IPS-18a (cell line): ENCODE data around the gene SDK1.

Experiments used
- H3K27ac ChIP-seq: one replicate; pipeline ENCODE4 v1.5.1; 2013; ENCODE audit warnings: low read length
- H3K27me3 ChIP-seq: one replicate; pipeline ENCODE4 v1.6.1; 2013; ENCODE audit warnings: mild to moderate bottlenecking, low read length; ENCODE audit not compliant: control insufficient read depth, insufficient read depth
- H3K36me3 ChIP-seq: one replicate; pipeline ENCODE4 v1.6.1; 2013; ENCODE audit warnings: low read depth, low read length; ENCODE audit not compliant: control insufficient read depth
- H3K4me1 ChIP-seq: one replicate; pipeline ENCODE4 v1.6.1; 2013; ENCODE audit warnings: low read depth, low read length; ENCODE audit not compliant: control insufficient read depth
- H3K4me3 ChIP-seq: one replicate; pipeline ENCODE4 v1.5.1; 2013; ENCODE audit warnings: low read length
- H3K9ac ChIP-seq: one replicate; pipeline ENCODE4 v1.6.1; 2013; ENCODE audit warnings: mild to moderate bottlenecking, low read length, moderate library complexity
- H3K9me3 ChIP-seq: one replicate; pipeline ENCODE4 v1.6.1; 2013; ENCODE audit warnings: low read depth, low read length; ENCODE audit not compliant: control insufficient read depth

SDK1 gene

DNA sequence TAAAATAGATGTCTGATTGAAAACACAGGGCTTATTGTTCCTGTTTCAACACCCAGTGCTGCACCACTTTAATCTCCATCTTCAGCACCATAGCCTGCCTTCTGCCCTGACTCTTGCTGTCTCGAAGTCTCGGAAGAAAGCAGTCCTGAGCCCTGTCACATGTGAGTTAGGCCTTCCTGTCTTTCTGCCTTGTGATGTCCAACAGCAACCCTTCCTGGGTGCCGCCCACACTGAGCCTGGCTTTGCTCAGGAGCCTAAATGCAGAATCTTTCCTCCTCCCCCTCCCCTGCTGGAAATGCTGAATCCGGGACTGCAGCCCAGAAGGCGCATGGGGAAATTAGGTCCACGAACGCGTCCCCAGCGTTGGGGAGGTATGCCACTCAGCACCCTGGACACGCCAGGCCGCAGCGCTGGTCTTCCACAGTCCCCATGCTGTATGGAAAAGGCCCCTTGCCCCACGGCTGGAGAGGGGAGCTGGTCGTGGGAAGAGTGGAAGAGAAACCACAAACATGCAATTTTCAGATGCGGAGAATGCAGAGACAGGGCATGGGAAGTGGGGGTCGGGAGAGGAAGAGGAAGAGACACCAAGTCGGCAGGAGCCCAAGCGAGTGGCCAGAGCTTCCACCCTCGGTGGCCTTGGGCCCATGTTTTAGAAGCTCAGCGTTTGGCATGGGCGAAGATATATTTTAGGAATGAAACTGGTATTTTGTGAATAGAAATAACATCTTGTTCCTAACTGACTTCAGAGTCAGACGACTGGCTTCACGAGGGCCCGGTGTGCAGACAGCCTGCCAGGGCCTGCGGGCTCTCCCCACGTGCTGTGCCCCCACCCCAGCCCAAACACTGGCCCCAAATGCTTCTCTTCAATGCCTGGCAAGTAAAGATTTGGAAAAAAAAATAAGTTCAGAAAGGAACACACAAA, 724.9 kb downstream of the SDK1 start:
- Histone ChIP-seq H3K4me1 (no peaks in the 10 kb centered on the region), H3K27me3 (no peaks in the 10 kb centered on the region), H3K4me3 (no peak overlapping the region), H3K9ac (no peak overlapping the region), H3K27ac (no peak overlapping the region), H3K9me3 (no peaks in the 10 kb centered on the region), H3K36me3 (no peaks in the 10 kb centered on the region)

DNA sequence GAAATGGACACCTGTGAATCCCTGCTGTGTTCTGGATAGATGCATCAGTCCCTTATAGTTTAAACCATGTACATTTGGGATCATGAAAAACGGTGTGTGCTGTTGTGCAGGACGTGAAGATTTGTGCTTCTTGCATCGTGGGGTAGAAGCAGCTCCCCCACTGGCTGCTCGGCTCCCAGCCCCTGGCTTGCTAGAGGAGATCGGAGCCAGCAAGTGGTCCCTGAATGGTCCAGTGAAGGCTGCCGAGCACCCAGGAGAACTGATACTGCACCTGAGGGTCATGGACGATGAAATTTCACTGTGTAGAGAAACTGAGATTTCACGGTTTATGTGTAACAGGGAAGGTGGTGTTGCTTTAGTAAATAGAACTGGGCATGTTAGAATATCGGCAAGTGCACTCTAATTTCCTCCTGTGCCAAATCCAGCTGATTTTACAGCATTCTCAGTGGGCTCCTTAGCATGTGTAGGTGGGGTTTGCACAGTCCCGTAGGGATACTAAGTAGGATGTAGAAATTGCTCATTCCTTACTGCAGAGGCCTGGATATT, 726.0 kb downstream of the SDK1 start:
- Histone ChIP-seq H3K27ac (no peak overlapping the region), H3K4me1 (no peaks in the 10 kb centered on the region), H3K36me3 (no peaks in the 10 kb centered on the region), H3K9ac (no peak overlapping the region), H3K4me3 (no peak overlapping the region), H3K27me3 (no peaks in the 10 kb centered on the region), H3K9me3 (no peaks in the 10 kb centered on the region)

DNA sequence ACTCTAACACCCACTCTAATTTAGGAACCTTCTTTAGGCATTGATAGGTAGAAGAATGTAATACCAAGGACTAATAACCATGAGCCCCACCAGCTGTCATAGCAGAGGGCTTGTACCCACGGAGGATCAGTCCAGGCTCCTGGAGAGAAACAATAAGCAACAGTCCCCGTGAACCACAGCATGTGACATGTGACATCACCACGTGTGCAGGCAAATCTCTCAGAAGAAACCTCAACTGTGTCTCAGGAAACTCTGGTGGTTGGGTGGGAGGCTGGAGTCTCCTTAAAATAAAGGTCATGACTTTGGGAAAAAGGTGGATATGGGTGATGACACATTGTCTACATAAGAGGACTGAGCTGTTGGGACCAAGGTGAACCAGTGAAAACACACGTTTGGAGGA, 727.2 kb downstream of the SDK1 start:
- no peak overlapping the region for H3K9ac ChIP-seq
- H3K27ac ChIP-seq: no peak overlapping the region
- no peak overlapping the region for H3K4me3 ChIP-seq
- H3K27me3 ChIP-seq: no peaks in the 10 kb centered on the region
- H3K9me3 ChIP-seq: no peaks in the 10 kb centered on the region
- H3K36me3 ChIP-seq: no peaks in the 10 kb centered on the region
- peaks cover under 1% of the 10 kb centered on the region for H3K4me1 ChIP-seq

DNA sequence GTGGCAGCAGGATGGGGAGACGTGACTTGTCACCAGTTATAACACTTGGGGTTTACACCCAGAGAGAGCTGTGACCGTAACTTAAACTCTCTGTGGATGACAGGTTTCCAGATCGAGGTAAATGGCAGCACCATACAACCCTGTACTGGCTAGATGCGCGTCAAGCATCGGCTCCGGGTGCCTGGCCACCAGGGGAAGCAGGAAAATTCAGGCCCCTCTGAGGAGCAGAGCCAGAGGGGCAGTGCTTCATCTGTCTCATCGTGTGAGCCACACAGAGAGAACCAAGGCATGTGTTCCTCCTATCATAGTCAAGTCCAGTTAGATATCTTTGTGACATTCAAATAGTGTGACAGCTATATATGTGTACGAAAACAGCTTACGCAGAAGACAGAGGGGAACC, 728.9 kb downstream of the SDK1 start:
- Histone ChIP-seq H3K27ac (no peak overlapping the region), H3K9ac (no peak overlapping the region), H3K27me3 (no peaks in the 10 kb centered on the region), H3K4me1 (peaks cover 6% of the 10 kb centered on the region), H3K9me3 (no peaks in the 10 kb centered on the region), H3K36me3 (no peaks in the 10 kb centered on the region), H3K4me3 (no peak overlapping the region)

DNA sequence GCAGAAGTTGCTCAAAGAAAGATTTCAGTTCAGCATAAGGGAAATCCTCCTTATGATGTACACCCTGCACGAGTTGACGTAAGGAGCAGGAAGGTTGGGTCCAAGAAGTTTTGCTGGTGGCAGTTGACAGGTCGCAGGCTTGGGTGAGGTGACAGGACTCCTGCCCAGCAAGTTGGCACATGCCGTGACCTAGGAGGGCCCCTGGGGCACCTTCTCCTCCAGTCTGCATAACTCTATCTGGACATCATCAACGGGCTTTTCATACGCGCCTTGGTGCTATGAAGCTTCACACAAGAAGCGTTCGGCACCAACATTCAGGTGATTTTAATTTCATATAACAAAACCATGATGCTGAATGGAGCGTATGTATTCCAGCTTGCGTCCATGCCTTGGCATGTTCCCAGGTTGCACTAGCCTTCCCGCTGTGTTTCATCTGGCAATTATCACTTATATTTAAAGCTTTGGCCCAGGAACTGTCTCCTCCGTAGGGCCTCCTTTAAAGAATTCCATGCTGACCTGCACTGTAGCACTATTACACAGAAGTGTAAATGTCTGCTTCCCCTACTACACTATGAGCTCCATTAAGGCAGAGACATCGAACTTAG, 729.4 kb downstream of the SDK1 start:
- H3K27ac ChIP-seq: no peak overlapping the region
- no peaks in the 10 kb centered on the region for H3K36me3 ChIP-seq
- no peak overlapping the region for H3K9ac ChIP-seq
- no peak overlapping the region for H3K4me3 ChIP-seq
- H3K9me3 ChIP-seq: no peaks in the 10 kb centered on the region
- peaks cover 6% of the 10 kb centered on the region for H3K4me1 ChIP-seq
- no peaks in the 10 kb centered on the region for H3K27me3 ChIP-seq

DNA sequence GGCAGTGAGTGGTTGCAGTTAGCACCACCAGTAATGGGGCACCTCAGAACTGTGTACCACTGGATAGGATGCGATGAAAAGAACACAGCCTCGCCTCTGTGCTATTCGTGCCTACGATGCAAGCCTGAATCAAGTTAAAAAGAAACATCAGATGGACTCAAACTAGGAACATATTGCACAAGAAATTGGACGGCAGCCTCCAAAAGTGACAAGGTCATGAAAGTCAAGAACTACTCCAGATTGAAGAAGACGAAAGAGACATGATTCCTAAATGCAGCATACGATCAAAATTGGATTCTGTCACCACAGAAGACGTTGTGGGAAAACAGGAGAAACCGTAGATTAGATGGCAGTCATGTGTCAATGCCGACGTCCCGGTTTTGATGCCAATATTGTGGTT, 732.9 kb downstream of the SDK1 start:
- peaks cover 6% of the 10 kb centered on the region for H3K4me1 ChIP-seq
- H3K36me3 ChIP-seq: no peaks in the 10 kb centered on the region
- H3K4me3 ChIP-seq: no peak overlapping the region
- no peaks in the 10 kb centered on the region for H3K9me3 ChIP-seq
- H3K9ac ChIP-seq: no peak overlapping the region
- no peaks in the 10 kb centered on the region for H3K27me3 ChIP-seq
- H3K27ac ChIP-seq: no peak overlapping the region

DNA sequence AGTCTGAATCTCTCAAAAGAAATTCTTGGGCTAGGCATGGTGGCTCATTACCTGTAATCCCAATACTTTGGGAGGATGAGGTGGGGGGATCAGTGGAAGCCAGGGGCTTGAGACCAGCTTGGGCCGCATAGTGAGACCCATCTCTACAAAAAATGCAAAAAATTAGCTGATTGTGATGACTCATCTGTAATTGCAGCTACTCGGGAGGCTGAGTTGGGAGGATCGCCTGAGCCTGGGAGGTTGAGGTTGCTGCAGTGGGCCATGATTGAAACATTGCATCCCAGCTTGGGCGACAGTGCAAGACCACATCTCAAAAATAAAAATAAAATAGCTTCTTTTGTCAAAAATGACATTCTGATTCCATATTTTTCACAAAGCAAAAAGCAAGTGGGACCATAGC, 736.3 kb downstream of the SDK1 start:
- Histone ChIP-seq H3K27ac (no peak overlapping the region), H3K9me3 (no peaks in the 10 kb centered on the region), H3K27me3 (no peaks in the 10 kb centered on the region)

DNA sequence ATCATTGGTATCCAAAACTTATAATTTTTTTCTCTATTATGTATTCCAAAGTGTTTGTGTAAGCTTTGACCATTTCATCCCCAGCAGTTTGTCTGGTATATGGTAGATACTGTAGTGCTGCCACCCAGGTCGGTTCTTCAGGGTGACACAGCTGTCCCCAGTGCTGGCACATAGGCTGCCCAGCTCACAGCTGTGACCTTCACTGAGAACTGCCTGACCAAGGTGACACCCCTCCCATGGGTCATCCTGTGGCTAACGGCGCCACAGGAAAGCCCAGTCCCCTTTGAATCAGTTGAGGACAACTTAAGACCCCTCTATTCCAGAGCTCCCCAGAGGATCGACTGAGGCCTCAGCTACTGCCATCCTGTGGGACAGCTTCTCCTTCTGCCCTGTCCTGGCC, 736.8 kb downstream of the SDK1 start:
- no peak overlapping the region for H3K27ac ChIP-seq
- no peak overlapping the region for H3K4me3 ChIP-seq
- no peaks in the 10 kb centered on the region for H3K36me3 ChIP-seq
- H3K9ac ChIP-seq: no peak overlapping the region
- peaks cover 30% of the 10 kb centered on the region for H3K4me1 ChIP-seq
- no peaks in the 10 kb centered on the region for H3K9me3 ChIP-seq
- no peaks in the 10 kb centered on the region for H3K27me3 ChIP-seq

More for the DNA sequence above, 736.3 kb downstream of the SDK1 start:
- Histone ChIP-seq H3K4me3 (no peak overlapping the region), H3K9ac (no peak overlapping the region), H3K4me1 (peaks cover 25% of the 10 kb centered on the region), H3K36me3 (no peaks in the 10 kb centered on the region)

DNA sequence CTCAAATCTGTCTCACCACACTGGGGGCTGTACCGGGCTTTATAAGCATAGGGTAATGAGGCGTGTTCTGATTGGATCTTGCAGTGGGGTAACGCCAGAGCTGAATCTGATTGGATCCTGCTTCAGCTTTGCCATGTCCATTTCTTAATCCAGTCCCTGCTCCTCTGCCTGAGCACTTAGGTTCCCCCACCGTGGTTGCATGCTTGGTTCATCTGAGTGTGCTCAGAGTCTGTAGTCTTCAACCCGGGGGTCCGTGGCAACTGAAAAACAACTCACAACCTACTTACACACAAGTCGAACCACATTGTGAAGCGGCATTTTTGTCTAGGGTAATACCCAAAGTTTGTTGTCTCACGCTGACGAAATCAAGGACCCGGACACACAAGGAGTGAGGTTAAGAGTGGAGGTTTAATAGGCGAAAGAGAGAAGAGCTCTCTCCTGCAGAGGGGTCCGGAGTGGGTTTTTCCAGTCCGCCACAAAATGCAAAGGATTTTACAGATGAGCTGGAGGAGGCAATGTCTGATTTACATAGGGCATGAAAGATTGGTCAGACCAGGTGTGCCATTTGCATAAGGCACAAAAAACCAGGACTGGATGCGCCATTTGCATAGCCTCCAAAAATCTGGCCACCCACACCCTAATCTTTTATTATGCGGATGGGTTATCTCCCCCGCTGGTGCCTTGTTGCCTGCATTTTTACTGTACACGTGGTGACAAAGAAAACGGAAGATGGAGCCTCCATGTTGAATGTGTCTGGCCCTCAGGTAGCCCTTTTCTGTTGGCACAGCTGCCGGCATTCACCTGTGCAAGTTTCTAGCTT, 739.3 kb downstream of the SDK1 start:
- H3K9me3 ChIP-seq: no peaks in the 10 kb centered on the region
- no peaks in the 10 kb centered on the region for H3K27me3 ChIP-seq
- peak overlapping the region; percentile 33 for H3K4me3 ChIP-seq
- H3K4me1 ChIP-seq: peaks cover 30% of the 10 kb centered on the region
- no peaks in the 10 kb centered on the region for H3K36me3 ChIP-seq
- H3K9ac ChIP-seq: peak overlapping the region; percentile 43
- peak overlapping the region; percentile 85 for H3K27ac ChIP-seq

DNA sequence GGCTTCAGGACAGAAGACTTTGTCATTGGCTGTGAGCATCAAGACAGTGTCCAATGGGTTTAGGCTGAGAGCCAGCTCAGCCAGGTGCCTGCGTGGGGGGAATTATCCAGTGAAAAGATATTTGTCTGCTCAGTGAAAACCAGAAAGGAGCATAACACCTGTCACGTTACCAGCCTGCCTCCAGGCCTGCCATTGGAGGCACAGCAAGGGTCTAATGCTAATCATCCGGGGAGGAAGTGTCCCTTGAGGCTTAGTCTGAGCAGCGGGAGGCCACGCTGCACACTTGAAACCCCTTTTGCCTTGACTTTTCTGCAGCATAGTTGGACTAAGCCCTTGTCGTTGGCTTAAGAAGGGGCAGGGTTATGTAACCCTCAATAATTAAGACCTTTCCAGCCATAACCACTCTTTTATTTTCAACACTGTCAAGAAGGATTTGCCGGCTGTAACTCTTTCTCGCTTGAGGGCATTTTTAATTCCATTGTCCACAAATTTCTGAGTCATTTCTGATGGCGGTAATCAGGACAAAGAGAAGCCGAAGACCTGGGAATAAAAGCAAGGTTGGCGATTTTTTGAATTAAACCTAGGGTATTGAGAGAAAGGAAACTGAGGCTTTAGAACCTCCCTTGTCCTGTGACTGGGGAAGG, 741.5 kb downstream of the SDK1 start:
- Histone ChIP-seq H3K9ac (no peak overlapping the region), H3K4me3 (no peak overlapping the region), H3K27me3 (no peaks in the 10 kb centered on the region), H3K4me1 (peaks cover 30% of the 10 kb centered on the region), H3K9me3 (no peaks in the 10 kb centered on the region), H3K36me3 (no peaks in the 10 kb centered on the region), H3K27ac (no peak overlapping the region)

DNA sequence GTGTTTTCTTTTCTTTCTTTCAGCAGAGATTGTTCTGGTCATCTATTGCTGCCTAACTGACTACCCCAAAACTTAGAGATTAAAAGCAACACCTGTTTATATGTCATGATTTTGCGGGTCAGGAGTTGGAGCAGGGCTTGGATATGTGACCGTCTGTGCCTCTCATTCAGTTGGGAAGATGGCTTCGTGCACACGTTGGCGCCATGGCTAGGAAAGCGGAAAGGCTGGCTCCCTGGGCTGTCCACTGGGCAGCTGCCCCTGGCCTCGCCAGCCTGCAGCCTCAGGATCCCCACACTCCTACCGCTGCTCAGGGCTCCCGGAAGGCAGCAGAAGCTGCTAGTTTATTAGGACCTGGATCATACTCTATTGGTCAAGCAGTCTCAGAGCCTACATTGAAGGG, 742.9 kb downstream of the SDK1 start:
- H3K9ac ChIP-seq: no peak overlapping the region
- H3K27me3 ChIP-seq: no peaks in the 10 kb centered on the region
- no peak overlapping the region for H3K4me3 ChIP-seq
- peaks cover 30% of the 10 kb centered on the region for H3K4me1 ChIP-seq
- H3K9me3 ChIP-seq: no peaks in the 10 kb centered on the region
- H3K27ac ChIP-seq: no peak overlapping the region
- H3K36me3 ChIP-seq: no peaks in the 10 kb centered on the region
